ENCODE results near the gene ACOXL.

ACOXL gene

DNA sequence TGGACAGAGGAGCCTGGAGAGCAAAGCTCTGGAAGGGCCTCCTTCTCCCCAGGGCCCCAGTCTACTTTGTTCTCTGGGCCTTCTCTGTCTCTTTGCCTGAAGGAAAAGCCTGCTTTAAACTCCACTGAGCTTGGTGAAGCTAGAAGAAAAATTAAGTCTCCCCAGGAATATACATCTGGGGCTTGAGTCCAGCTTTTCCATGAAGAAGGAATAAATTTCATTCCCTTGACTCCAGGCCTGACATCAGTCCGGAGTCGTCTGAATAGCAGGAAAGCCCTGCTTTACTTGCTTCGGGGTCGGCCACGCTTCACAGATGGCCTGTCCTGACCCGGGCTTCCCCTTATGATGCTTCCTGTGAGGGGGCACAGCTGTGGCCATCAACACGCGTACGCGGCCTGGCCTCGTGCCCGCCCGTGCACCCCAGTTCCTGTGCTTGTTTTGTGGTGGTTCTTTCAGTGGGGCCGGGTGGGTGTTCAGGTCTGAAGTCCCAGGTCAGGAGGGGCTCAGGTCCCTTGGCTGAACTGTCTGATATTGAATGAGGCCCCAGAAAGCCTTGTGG, 73.6 kb downstream of the ACOXL start:
- DNase-seq (ENCODE audit: low spot score), result no peak
- CTCF ChIA-PET, result no interaction called here
- H3K27ac ChIP-seq, result no peak overlapping the region
- TF ChIP-seq, protein P1, sequence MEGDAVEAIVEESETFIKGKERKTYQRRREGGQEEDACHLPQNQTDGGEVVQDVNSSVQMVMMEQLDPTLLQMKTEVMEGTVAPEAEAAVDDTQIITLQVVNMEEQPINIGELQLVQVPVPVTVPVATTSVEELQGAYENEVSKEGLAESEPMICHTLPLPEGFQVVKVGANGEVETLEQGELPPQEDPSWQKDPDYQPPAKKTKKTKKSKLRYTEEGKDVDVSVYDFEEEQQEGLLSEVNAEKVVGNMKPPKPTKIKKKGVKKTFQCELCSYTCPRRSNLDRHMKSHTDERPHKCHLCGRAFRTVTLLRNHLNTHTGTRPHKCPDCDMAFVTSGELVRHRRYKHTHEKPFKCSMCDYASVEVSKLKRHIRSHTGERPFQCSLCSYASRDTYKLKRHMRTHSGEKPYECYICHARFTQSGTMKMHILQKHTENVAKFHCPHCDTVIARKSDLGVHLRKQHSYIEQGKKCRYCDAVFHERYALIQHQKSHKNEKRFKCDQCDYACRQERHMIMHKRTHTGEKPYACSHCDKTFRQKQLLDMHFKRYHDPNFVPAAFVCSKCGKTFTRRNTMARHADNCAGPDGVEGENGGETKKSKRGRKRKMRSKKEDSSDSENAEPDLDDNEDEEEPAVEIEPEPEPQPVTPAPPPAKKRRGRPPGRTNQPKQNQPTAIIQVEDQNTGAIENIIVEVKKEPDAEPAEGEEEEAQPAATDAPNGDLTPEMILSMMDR (conservative IDR thresholded peaks at IDR 0.05; ENCODE audit: low read depth), result no peak
- POLR2A ChIA-PET (ENCODE audit: low non-redundant PET), result no interaction called here

DNA sequence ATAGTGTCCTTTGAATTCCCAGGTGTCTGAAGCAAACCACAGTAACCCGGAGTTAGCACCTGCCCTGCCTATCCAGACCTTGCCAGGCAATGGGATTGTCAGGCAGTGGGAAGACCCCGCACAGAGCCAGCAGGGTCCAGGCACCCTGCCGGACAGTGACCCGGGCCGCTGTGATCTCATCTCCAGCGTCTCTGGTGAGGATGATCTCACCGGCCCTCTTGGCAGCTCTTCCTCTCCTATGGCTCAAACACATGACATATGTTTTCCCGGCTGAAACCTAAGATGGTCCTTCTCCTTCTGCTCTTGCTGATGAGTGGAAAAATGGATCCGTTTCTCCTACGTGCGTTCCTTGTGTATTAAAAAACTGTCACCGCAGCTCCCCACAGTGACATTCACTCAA, 75.1 kb downstream of the ACOXL start:
- TF ChIP-seq, protein P1 (conservative IDR thresholded peaks at IDR 0.05; ENCODE audit: low read depth), result no peak
- CTCF ChIA-PET, result no interaction called here
- POLR2A ChIA-PET (ENCODE audit: low non-redundant PET), result no interaction called here
- H3K27ac ChIP-seq, result no peak overlapping the region
- DNase-seq (ENCODE audit: low spot score), result no peak

DNA sequence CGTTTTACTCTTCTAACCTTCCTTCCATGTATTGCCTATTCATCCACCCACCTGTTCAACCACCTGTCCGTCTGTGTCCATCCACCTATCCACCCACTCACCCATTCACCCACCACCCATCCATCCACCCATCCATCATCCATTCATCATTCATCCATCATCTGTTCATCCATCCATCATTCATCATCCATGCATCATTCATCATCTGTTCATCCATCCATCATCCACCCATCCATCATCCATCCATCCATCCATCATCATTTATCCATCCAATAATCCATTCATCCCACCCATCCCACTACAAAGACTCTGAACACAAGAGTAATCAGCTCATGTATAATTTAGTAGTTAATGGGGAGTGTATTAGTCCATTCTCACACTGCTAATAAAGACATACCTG, 78.0 kb downstream of the ACOXL start:
- ChIA-PET CTCF (no interaction called here), POLR2A (ENCODE audit: low non-redundant PET) (no interaction called here)
- no peak overlapping the region for H3K27ac ChIP-seq
- DNase-seq (ENCODE audit: low spot score), result no peak
- TF ChIP-seq, protein P1 (conservative IDR thresholded peaks at IDR 0.05; ENCODE audit: low read depth), result no peak

DNA sequence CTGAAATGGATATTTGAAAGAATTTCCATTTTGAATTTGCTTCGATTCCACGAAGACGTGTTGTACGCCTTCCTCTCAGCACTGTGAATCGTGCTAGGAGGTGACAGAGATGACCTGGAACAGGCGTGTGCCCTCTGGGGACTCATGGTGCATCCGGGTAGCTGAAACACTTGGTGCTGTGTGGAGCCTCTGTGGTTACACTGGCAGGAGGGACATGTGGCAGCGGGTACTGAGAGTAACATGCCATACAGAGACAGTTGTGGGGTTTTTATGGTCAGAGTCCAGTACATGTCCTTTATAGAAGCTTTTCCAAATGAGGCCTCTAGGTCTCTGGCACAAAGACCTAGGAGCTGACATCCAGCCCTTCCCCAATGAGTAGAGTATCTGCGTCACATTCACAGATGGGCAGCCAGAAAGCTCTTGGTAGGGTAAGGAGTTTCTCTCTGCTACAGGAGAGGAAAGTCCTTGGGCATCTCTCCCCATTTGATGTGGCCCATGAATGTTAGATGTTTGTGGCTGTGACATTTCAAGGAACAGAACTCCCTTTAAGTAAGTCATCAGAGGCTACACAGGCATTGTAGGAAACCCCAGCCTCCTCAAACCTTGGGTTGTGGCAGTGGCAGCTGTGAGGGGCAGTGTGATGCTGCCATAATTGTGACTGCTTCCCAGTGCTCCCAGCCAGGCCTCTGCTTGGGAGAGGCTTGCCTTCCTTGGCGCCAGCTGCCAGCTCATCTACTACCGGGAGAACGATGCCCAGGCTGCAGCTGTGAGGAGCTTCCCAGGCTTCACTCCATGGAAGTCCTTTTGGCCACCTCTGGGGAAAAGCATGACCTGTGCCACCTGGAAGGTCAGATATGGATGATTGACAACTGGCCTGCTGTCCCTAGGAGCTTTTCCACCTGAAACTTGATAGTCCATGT, 80.6 kb downstream of the ACOXL start:
- DNase-seq (ENCODE audit: low spot score), result no peak
- ChIA-PET POLR2A (ENCODE audit: low non-redundant PET) (interaction anchor here (0.7 kb wide), 1 partner anchor 308 kb away, joined by 4 read pairs; the partner anchor contains the start of gene BCL2L11), CTCF (interaction anchor here (1.0 to 1.2 kb wide), 3 partner anchors 15 to 216 kb away, joined by 3 to 6 read pairs (median 3); no protein-coding TSS in a partner anchor)
- no peak overlapping the region for H3K27ac ChIP-seq
- TF ChIP-seq, protein P1 (conservative IDR thresholded peaks at IDR 0.05; ENCODE audit: low read depth), result no peak

DNA sequence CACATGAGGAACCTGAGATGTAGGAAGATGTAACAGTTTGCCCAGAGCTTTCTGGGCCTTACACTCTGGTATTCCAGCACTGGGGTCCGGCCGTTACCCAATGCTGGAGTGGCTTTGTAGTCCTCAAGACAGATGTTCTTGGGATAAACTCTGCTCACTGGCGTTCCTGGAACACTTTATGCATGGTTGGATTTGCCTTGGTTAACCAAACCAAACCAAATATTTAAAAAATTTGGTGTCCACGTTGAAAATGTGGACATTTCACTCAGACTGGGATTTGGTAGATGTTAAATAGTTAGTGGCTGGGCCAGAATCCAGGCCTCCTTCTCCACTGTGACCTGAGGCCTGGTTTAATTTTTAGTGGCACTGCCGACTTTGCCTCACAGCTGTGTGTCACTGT, 81.5 kb downstream of the ACOXL start:
- DNase-seq (ENCODE audit: low spot score), result no peak
- POLR2A ChIA-PET (ENCODE audit: low non-redundant PET), result no interaction called here
- CTCF ChIA-PET, result no interaction called here
- no peak overlapping the region for H3K27ac ChIP-seq
- TF ChIP-seq, protein P1 (conservative IDR thresholded peaks at IDR 0.05; ENCODE audit: low read depth), result no peak

DNA sequence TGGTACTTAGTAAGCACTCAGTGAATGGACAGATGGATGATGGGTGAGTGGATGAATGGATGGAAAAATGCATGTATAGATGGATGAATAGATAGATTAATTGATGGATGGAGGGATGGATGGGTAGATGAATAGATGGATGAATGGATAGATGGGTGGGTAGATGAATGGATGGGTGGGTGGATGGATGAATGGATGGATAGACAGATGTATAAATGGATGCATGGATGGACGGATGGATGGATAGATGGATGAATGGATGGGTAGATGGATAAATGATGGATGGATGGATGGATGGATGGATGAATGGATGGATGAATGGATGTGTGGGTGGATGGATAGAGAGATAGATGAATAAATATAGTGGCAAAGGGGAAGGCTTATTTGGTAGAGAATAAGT, 83.6 kb downstream of the ACOXL start:
- DNase-seq (ENCODE audit: low spot score), result no peak
- TF ChIP-seq, protein P1 (conservative IDR thresholded peaks at IDR 0.05; ENCODE audit: low read depth), result no peak
- POLR2A ChIA-PET (ENCODE audit: low non-redundant PET), result no interaction called here
- H3K27ac ChIP-seq, result no peak overlapping the region
- CTCF ChIA-PET, result no interaction called here

Measured in RWPE1 (cell line).